COLO668 (cell line): ENCODE data around the gene PTPN18.

ENCODE experiments used
- DNase-seq: peaks from one replicate; lab custom pipeline; 2025; ENCODE audit not compliant: unreplicated experiment; lab: John Stamatoyannopoulos, UW

PTPN18 gene

DNA sequence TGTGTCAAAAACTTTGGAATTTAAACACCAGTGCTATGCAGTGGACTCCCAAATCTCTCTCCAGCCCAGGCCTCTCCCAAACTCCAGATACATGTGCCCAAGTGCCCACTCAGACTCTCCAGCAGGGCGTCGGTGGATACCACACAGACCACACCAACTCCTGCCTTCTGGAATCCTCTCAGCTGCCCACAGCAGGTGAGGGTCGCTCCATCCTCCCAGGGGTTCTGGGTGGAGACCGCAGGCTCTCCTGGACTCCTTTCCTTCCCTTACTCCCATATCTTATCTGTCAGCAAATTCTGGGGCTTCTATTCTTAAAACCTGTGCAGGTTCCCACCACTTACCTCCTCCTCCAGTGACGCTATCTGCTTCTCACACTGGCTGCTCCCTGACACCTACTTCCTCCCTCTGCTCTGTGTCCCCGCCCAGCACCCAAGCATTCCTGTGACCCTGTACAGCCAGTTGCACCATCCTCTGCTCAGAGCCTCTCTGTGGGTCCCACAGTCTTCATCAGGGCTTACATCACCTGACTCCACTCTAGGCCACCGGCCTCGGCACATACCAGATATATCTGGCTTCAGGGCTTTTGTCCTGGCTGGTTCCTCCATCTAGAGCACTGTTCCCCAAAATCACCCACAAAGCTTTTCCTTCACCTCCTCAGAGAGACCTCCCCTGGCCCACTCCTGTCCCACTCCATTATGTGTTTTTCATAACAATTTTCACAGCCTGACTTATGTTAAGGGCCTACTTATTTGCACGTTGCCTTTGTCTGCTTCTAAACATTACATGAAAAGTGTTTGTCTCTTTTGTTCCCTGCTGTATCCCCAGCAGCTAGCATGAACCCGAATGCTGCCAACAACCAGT lies 15.7 kb upstream of the PTPN18 start:
- no peak for DNase-seq

GRCh38 chr2:130341562-130342019 lies 14.3 kb upstream of the PTPN18 start:
- DNase-seq: peak; percentile 45

GRCh38 chr2:130342020-130342532 lies 13.8 kb upstream of the PTPN18 start:
- DNase-seq: peak; percentile 88

DNA sequence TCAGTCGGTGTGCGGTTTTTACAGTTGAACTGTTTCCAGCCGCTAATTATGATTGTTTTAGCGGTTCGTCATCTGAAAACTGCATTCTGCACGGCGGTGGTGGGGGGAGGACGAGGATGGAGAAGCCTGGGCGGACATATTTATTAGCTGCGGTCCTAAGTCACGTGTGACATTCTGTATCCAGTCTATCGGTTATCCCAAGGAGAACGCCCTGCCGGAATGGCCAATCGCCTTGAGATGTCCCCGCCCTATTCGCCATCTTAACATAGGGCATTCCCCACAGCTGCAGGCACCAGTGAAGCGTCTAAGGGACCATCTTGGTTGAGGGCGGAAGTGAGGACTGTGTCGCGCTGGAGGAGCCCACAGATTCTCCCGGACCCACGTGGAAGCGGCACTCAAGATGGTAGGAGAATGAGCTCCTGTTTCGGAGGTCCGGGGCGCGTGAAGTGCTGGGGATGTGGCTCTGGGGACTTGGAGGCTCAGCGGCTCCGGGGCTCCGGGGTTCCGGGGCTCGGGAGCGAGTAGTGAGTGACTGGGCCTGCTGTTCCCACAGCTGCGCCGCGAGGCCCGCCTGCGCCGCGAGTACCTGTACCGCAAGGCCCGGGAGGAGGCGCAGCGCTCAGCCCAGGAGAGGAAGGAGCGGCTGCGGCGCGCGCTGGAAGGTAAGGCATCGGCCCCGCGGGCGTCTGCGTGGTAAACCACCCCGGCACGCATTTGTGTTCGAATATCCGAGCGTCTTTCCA lies 13.2 kb upstream of the PTPN18 start, which contains the start of gene IMP4:
Gene IMP4, plus strand, starts transcription at position 365 of the 743 bp plus-strand sequence. Its CDS starts 36 bp downstream, at position 401.
- DNase-seq: peak; percentile 95

- DNase-seq: no peak
Observed at GRCh38 chr2:130344578-130344977, 11.3 kb upstream of the PTPN18 start.

DNA sequence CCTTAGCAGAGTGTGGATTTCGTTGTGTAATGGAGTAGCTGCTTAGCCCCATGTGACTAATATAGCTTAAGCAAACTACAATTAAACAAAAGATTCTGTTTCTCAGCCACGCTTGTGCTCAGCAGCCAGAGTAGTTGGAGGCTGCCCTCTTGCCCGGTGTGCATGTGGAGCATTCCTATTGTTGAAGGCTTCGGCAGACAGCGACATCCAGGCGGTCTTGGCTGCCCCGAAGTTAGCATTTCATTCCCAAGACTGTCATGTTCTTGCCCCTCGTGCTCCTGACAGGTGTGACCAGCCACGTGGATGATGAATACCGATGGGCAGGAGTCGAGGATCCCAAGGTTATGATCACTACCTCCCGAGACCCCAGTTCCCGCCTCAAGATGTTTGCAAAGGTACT lies 10.8 kb upstream of the PTPN18 start:
- no peak for DNase-seq

DNA sequence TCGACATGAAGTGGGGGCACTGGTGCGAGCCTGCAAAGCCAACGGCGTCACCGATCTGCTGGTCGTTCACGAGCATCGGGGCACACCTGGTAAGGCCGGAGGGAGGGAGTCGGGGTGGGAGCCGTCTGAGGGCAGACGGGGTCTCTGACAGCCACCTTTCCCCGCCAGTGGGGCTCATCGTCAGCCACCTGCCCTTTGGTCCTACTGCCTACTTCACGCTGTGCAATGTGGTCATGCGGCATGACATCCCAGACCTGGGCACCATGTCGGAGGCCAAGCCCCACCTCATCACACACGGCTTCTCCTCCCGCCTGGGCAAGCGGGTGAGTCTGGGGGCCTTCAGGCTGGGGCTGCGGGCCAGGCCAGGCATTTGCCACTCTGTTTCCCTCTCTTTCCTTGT lies 10.2 kb upstream of the PTPN18 start:
- DNase-seq: no peak

DNA sequence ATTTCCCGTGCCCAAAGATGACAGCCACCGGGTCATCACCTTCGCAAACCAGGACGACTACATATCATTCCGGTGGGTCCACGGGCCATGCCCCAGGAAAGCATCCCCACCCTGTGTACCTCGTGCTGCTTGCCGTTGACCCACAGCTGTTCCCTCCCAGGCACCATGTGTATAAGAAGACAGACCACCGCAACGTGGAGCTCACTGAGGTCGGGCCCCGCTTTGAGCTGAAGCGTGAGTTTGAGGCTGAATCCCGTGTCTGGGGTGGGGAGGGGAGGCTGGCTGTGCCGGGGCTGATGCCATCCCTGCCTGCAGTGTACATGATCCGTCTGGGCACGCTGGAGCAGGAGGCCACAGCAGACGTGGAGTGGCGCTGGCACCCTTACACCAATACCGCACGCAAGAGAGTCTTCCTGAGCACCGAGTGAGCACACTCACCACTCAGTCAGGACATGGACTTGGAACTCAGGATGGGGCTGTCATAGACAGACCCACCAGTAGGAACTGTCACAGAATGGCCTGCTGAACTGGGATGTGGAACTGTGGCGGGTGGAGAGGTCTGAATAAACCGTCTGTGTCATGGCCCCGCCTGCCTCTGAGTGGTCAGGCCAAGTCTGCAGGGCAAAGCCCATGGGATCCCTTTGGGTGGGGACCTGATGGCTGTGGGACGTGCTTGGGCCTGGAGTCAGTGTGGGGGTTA lies 9.7 kb upstream of the PTPN18 start:
- no peak for DNase-seq

DNA sequence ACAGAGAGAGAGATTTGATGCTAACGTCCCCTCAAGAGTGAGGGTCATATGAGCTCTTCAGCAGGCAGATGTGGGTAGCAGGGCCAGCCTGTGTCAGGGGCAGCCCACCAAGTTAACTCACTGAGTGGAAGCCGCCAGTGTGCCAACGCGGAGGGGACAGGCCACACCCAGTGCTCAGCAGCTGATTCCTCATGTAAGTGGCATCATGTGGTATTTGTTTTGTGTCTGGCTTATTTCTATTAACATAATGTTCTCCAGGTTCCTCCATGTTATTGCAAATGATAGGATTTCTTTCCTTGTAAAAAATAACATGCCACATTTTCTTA lies 9.2 kb upstream of the PTPN18 start:
- DNase-seq: no peak

DNA sequence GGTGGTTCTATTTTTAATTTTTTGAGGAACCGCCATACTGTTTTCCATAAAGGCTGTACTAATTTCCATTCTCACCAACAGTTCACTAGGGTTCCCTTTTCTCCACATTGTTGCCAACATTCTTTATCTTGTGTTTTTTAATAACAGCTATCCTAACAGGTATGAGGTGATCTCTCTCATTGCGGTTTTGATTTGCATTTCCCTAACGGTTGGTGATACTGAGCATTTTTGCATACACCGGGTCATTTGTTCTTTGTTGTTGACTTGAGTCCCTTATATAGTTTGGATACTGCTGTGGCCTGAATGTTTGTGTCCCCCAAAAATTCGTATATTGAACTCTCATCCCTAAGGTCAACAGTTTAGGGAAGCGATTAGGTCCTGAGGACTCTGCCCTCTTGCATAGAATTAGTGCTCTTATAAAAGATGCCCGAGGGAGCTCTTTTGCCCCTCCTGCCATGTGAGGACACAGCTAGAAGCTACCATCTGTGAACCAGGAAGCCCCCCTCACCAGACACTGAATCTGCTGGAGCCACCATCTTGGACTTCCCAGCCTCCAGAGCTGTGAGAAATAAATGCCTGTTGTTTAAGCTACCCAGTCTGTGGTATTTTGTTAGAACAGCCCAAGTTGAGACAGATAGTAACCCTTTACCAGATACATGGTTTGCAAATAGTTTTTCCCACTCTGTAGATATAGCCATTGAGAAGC lies 8.5 kb upstream of the PTPN18 start:
- DNase-seq: no peak

DNA sequence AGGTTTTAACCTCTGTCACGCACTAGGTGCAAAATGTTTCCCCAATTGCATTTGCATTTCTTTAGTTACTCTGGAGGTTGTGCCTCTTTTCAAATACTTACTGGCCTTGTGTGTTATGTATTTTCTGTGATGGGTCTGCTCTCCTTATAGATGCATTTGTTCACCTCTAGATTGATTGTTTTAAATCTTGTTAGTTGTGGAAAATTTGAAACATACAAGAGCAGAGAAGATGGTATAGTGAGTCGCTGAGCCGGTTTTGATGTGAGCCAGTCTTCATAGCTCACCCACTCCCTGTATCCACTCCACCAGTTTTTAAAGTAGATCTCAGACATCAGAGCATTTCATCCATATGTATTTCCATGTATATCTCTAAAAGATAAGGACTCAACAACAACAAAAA lies 6.7 kb upstream of the PTPN18 start:
- DNase-seq: no peak

GRCh38 chr2:130351711-130352110 lies 4.1 kb upstream of the PTPN18 start:
- DNase-seq: no peak

GRCh38 chr2:130352237-130352636 lies 3.6 kb upstream of the PTPN18 start:
- DNase-seq: no peak

DNA sequence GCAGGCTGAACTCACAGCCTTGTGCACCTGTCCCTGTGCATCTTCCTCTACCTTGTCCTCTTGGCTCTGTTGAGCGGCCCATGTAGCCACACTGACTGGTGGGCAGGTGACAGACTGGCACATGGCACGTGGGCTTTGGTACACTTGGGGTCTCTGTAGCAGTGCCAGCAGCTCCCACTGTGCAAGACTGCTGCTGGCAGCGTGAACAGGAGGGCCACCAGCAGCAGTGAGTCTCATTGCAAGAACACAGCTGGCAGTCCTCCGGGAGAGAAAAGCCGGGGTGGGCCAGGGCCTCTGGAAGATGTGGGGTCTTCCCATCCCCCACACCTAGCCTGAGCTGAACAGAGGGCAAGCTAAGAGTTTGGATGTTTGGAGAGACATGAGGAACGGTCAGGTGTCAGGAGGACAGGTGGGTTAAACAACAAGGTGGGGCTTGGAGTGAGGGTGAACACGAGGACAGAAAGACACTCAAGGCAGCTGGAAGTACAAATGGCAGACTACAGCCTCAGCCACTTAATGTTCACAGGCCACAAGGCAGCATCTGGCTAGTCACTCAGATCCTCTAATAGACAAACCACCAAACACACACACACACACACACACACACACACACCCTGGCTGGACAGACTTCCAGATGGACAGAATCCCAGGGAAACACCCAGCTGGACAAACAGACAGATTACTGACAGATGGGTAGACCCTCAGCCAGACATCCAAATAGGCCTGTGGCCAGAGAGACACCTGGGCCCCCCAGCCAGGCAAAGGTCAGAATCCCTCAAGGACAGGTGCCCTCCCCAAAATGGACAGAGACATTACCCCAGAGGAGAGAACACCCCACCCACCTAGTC lies 2.3 kb upstream of the PTPN18 start:
- DNase-seq: peak; percentile 30

DNA sequence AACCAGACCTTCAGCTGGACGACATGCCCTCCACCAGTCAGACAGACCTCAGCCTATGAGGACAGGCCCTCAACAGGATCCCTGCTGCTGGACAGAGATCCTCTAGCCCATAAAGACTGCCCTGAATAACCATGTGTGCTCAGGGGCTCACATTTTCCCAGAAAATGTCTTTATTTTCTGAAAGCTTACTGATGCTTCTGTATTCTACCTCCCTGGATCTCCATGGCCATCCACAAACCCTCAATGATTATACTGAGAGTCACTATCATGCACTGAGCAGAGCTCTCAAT lies 1.8 kb upstream of the PTPN18 start:
- DNase-seq: no peak

DNA sequence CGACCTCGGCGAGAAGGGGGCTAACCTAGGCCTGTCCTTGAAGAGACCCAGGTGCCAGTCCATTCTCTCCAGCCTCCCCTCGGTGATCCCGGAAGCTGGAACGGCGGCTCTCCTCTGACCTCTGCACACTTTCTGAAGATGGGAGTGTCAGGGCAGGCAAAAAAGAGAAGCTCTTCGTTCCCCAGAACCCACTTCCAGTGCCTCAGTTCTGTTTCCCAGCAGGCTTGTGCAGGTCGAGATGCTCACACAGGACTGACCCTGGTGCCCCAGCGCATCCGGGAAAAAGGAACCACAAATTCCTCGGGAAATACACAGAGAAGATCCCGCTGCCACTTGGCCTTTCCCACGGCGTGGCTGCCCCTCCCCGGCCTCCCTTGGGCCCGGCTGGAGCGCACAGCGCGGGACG lies 681 bp upstream of the PTPN18 start:
- no peak for DNase-seq

- DNase-seq: no peak
Observed at GRCh38 chr2:130357864-130358263, 2.0 kb downstream of the PTPN18 start.

DNA sequence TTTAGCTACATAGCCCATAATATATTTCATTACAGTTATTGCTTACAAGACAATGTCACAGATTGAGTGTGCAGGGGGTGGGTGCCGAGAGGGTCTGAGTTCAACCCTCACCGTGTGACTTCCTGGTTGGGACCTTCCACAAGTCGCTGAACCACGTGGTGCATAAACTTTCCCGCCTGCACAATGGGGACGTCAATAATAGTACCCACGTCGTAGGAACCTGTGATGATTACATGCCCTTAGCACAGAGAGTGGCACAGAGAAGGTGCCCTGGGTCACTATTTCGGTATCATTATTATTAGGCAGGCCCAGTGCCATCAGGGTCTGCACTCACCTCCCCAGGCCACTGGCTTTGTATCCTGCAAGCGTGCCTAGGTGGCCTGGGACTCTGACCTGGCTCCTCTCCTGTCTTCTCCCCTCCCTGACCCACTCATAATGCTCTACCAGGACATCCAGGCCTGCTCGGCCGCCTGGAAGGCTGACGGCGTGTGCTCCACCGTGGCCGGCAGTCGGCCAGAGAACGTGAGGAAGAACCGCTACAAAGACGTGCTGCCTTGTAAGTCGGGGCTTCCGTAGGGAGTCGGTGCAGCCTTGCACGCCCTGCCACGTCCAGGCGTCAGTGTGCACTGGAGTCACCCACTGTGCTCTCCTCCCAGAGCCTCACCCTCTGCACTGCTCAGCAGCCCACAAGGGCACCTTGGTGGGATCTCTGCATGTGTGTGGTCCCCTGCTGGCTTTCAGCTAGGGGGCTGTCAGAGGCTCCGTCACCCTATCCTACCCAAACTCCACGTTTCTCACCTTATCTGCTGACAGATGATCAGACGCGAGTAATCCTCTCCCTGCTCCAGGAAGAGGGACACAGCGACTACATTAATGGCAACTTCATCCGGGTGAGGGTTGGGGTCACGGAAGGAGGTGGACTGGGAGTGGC lies 2.8 kb downstream of the PTPN18 start:
- no peak for DNase-seq

GRCh38 chr2:130359466-130359865 lies 3.6 kb downstream of the PTPN18 start:
- DNase-seq: no peak
